Right cardiac atrium (tissue), 5 donors: Measurements from ENCODE around the gene ASXL3. TPM values are rescaled to one million over a fixed set of nuclear protein-coding genes. Genes with fewer than 3 reads are reported as not detected.

ENCODE experiments used
- ATAC-seq, 2 donors: fragments of 200-7000 bp; cut with Tn5 transposase; one replicate each; pipeline versions ENCODE4 v1.8.0 to v1.9.1; 2020; ENCODE audit warnings: moderate library complexity in 2 of 2, mild to moderate bottlenecking in 1 of 2
- DNase-seq, 3 donors: peaks; one replicate each; pipeline ENCODE4 v3.0.0-alpha.2; 2020
- H3K27ac ChIP-seq: one replicate; pipeline ENCODE4 v1.5.1; 2013; ENCODE audit warnings: mild to moderate bottlenecking, low read length, control low read depth, moderate library complexity
- H3K27me3 ChIP-seq: one replicate; pipeline ENCODE4 v1.6.1; 2013; ENCODE audit not compliant: control insufficient read depth, insufficient read depth
- H3K4me1 ChIP-seq: one replicate; pipeline ENCODE4 v1.6.1; 2013; ENCODE audit warnings: low read length; ENCODE audit not compliant: control insufficient read depth, insufficient read depth
- H3K4me3 ChIP-seq: one replicate; pipeline ENCODE4 v1.5.1; 2013; ENCODE audit warnings: low read length, control low read depth
- H3K9me3 ChIP-seq: one replicate; pipeline ENCODE4 v1.6.1; 2013; ENCODE audit warnings: low read length; ENCODE audit not compliant: control insufficient read depth
- WGBS: extraction: QIAGEN DNeasy Blood & Tissue Kit; methylation state at CpG from one replicate; pipeline ENCODE4 v1.1.7; 2013; 5-methylcytosine and 5-hydroxymethylcytosine counted together
- intact Hi-C, 4 donors: fragments of 100-400 bp; cut with DNase I; formaldehyde crosslinking; loops; one replicate each; pipeline versions ENCODE4 v1.11.0 to v1.14.0; 2022 to 2023
- polyA plus RNA-seq: library from polyadenylated mRNA; stranded (reverse); fragments of 200-250 nt; gene quantifications from one replicate; pipeline ENCODE4 v1.2.3, GENCODE V29; 2013
- total RNA-seq, 4 donors: library from RNA; stranded (reverse); fragmentation: NEBNext Ultra II Directional; extraction: Animal tissue kit (Norgen Biotek cat#: 25700); gene quantifications; one replicate each; pipeline ENCODE4 v1.2.1, GENCODE V29; 2021
- donor health status: healthy with polysubstance abuse.
- donor health status: DM: no; HTN: yes; CAD: no.
- donor health status: DM: no; HTN: no; CAD: no.
- donor health status: DM: no; HTN: yes; CAD: no; lungs with severe emphysema.
- donor health status: DM: yes; HTN: yes; CAD: no.

ASXL3 gene
- total and polyA plus RNA-seq, 5 donors, result 0.97 to 11.4 (median 9.4) TPM

- no peak overlapping the region for H3K4me3 ChIP-seq
- H3K27me3 ChIP-seq, result no peaks in the 10 kb centered on the region
- intact Hi-C loops, result loop anchor here in 1 of 4 donors (10.0 kb wide), 1 partner anchor 61 kb away; no protein-coding TSS in a partner anchor
- no peaks in the 10 kb centered on the region for H3K4me1 ChIP-seq
- DNase-seq (no peak), ATAC-seq (no peak)
- H3K27ac ChIP-seq, result no peak overlapping the region
- H3K9me3 ChIP-seq, result no peaks in the 10 kb centered on the region
- WGBS, result 78% methylated on average over 1 of the region's 1 CpG
Measured at GRCh38 chr18:33583901-33584300, 5.9 kb downstream of the ASXL3 start.

GRCh38 chr18:33584548-33585430 lies 6.8 kb downstream of the ASXL3 start:
- DNase-seq, result peak; percentile 11 to 39 (median 18)
- intact Hi-C loops, result loop anchor here in 1 of 4 donors (10.0 kb wide), 1 partner anchor 60 kb away; no protein-coding TSS in a partner anchor
- WGBS, result 36% methylated on average over 3 of the region's 3 CpGs

GRCh38 chr18:33585431-33585775 lies 7.4 kb downstream of the ASXL3 start:
- H3K4me1 ChIP-seq, result no peaks in the 10 kb centered on the region
- peak overlapping the region; percentile 57 for H3K27ac ChIP-seq
- H3K9me3 ChIP-seq, result no peaks in the 10 kb centered on the region
- WGBS, result 75% methylated on average over 3 of the region's 3 CpGs
- H3K4me3 ChIP-seq, result peak overlapping the region; percentile 3
- DNase-seq, result no peak
- peak; percentile 25 for ATAC-seq
- H3K27me3 ChIP-seq, result no peaks in the 10 kb centered on the region
- intact Hi-C loops, result loop anchor here in 1 of 4 donors (10.0 kb wide), 1 partner anchor 59 kb away; no protein-coding TSS in a partner anchor

More at GRCh38 chr18:33584548-33585430, 6.8 kb downstream of the ASXL3 start:
- H3K27me3 ChIP-seq, result no peaks in the 10 kb centered on the region
- peak overlapping the region; percentile 42 for H3K27ac ChIP-seq
- H3K4me1 ChIP-seq, result no peaks in the 10 kb centered on the region
- H3K9me3 ChIP-seq, result no peaks in the 10 kb centered on the region
- H3K4me3 ChIP-seq, result peak overlapping the region; percentile 3
- peak; percentile 84 to 86 for ATAC-seq

- intact Hi-C loops, result loop anchor here in 1 of 4 donors (10.0 kb wide), 1 partner anchor 56 kb away; no protein-coding TSS in a partner anchor
- Histone ChIP-seq H3K4me1 (no peaks in the 10 kb centered on the region), H3K9me3 (no peaks in the 10 kb centered on the region), H3K27me3 (no peaks in the 10 kb centered on the region), H3K27ac (no peak overlapping the region), H3K4me3 (no peak overlapping the region)
- ATAC-seq, result no peak
- WGBS, result 90% methylated on average over 2 of the region's 2 CpGs
- no peak for DNase-seq
Measured at GRCh38 chr18:33588361-33588760, 10.3 kb downstream of the ASXL3 start.

- Histone ChIP-seq H3K9me3 (no peaks in the 10 kb centered on the region), H3K27ac (no peak overlapping the region), H3K4me3 (no peak overlapping the region), H3K4me1 (no peaks in the 10 kb centered on the region), H3K27me3 (no peaks in the 10 kb centered on the region)
- ATAC-seq (no peak), DNase-seq (no peak)
- intact Hi-C loops, result no loop called here
- 84% methylated on average over 5 of the region's 5 CpGs for WGBS
Measured at GRCh38 chr18:33593261-33593660, 15.2 kb downstream of the ASXL3 start.

- ATAC-seq, result no peak
- 43% methylated on average over 1 of the region's 1 CpG for WGBS
- Histone ChIP-seq H3K4me1 (no peaks in the 10 kb centered on the region), H3K27ac (no peak overlapping the region), H3K4me3 (no peak overlapping the region), H3K9me3 (no peaks in the 10 kb centered on the region), H3K27me3 (no peaks in the 10 kb centered on the region)
- no peak for DNase-seq
- intact Hi-C loops, result no loop called here
Measured at GRCh38 chr18:33594799-33595198, 16.8 kb downstream of the ASXL3 start.

GRCh38 chr18:33596178-33596854 lies 18.3 kb downstream of the ASXL3 start:
- 46% methylated on average over 1 of the region's 1 CpG for WGBS
- H3K4me3 ChIP-seq, result no peak overlapping the region
- H3K4me1 ChIP-seq, result peaks cover 2% of the 10 kb centered on the region
- no peak for DNase-seq
- intact Hi-C loops, result no loop called here
- no peak for ATAC-seq
- no peak overlapping the region for H3K27ac ChIP-seq
- H3K27me3 ChIP-seq, result no peaks in the 10 kb centered on the region
- no peaks in the 10 kb centered on the region for H3K9me3 ChIP-seq

GRCh38 chr18:33600846-33601245 lies 22.8 kb downstream of the ASXL3 start:
- Histone ChIP-seq H3K4me1 (peaks cover 2% of the 10 kb centered on the region), H3K9me3 (no peaks in the 10 kb centered on the region), H3K4me3 (no peak overlapping the region), H3K27ac (no peak overlapping the region), H3K27me3 (no peaks in the 10 kb centered on the region)
- no peak for ATAC-seq
- WGBS, result 84% methylated on average over 3 of the region's 3 CpGs
- no peak for DNase-seq
- intact Hi-C loops, result no loop called here

GRCh38 chr18:33603454-33603853 lies 25.4 kb downstream of the ASXL3 start:
- intact Hi-C loops, result no loop called here

GRCh38 chr18:33605250-33605649 lies 27.2 kb downstream of the ASXL3 start:
- no peak overlapping the region for H3K27ac ChIP-seq
- peaks cover 2% of the 10 kb centered on the region for H3K4me1 ChIP-seq
- no peaks in the 10 kb centered on the region for H3K9me3 ChIP-seq
- intact Hi-C loops, result no loop called here
- DNase-seq, result no peak
- no peak for ATAC-seq
- no peaks in the 10 kb centered on the region for H3K27me3 ChIP-seq
- no peak overlapping the region for H3K4me3 ChIP-seq

More at GRCh38 chr18:33603454-33603853, 25.4 kb downstream of the ASXL3 start:
- Histone ChIP-seq H3K27me3 (no peaks in the 10 kb centered on the region), H3K9me3 (no peaks in the 10 kb centered on the region), H3K27ac (no peak overlapping the region), H3K4me3 (no peak overlapping the region), H3K4me1 (peaks cover 2% of the 10 kb centered on the region)
- 47% methylated on average over 2 of the region's 2 CpGs for WGBS
- ATAC-seq, result no peak
- no peak for DNase-seq

- H3K27me3 ChIP-seq, result no peaks in the 10 kb centered on the region
- H3K27ac ChIP-seq, result no peak overlapping the region
- no peaks in the 10 kb centered on the region for H3K4me1 ChIP-seq
- no peak for DNase-seq
- no peak overlapping the region for H3K4me3 ChIP-seq
- intact Hi-C loops, result no loop called here
- no peaks in the 10 kb centered on the region for H3K9me3 ChIP-seq
- ATAC-seq, result no peak
Measured at GRCh38 chr18:33606621-33607020, 28.6 kb downstream of the ASXL3 start.
